Cardiac atrium fibroblast (primary cell): Measurements from ENCODE around the gene SPON1. TPM values are rescaled to one million over a fixed set of nuclear protein-coding genes. Genes with fewer than 3 reads are reported as not detected.

Experiments
- total RNA-seq: library from RNA; depleted of rRNA; stranded (reverse); fragments of >200 nt; gene quantifications from 2 replicates; pipeline ENCODE4 v1.2.3, GENCODE V29; 2015

The SPON1 gene
- total RNA-seq = 30.7 and 52.2 TPM in 2 replicates

GRCh38 chr11:13962562-13963168 is at the start of gene SPON1:
Gene SPON1 (plus strand): TSS chr11:13962723. CDS start chr11:13962905, 182 bp downstream.

